GM15510 (cell line): ENCODE measurements around the gene FGR.

Experiments used
- POLR2A ChIP-seq: IDR thresholded peaks from 3 replicates; pipeline ENCODE4 v1.6.1; 2011; ENCODE audit warnings: borderline replicate concordance; ENCODE audit not compliant: insufficient read length; ENCODE audit errors: extremely low read depth

FGR gene

DNA sequence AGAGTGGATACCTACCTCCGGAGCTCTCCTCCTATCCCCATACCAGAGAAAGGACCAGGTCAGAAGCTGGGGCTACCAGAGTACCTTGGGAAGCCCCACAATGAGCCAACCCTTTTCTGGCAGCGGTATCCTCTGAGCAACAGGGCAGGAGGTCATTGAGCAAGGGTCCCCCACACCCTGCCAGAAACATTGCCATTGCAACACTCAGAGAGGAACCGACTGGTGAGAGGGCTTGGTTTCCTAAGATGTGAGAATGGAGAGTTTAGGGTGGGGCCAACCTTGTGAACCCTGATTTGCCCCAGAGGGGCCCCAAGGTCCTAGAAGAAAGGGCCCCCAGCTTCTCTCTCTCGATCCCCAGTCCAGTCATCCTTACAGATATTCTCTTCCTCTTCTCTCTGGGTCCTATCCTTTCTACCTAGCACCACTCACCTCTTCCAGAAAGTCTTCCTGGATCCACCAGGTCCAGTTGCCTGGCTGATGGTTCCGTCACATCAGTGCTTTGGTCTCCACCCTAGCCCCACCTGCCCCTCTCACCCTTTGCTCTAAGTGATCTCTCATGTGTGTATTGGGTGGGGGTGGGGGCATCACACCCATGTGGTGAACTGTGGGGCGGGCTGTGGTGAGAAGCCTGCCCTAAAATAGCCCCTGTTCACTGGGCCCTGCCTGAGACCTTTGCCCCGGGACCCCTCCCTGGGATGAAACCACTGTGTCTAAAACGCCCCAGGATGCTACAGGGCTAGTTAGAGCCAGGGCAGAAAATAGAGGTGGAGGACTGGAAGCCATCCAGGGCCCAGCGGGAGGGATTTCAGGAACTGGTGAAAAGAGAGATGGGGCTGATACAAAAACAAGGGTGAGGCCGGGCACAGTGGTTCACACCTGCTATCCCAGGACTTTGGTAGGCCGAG, 8.7 kb downstream of the FGR start:
- peak; percentile 67 for TF ChIP-seq POLR2A

DNA sequence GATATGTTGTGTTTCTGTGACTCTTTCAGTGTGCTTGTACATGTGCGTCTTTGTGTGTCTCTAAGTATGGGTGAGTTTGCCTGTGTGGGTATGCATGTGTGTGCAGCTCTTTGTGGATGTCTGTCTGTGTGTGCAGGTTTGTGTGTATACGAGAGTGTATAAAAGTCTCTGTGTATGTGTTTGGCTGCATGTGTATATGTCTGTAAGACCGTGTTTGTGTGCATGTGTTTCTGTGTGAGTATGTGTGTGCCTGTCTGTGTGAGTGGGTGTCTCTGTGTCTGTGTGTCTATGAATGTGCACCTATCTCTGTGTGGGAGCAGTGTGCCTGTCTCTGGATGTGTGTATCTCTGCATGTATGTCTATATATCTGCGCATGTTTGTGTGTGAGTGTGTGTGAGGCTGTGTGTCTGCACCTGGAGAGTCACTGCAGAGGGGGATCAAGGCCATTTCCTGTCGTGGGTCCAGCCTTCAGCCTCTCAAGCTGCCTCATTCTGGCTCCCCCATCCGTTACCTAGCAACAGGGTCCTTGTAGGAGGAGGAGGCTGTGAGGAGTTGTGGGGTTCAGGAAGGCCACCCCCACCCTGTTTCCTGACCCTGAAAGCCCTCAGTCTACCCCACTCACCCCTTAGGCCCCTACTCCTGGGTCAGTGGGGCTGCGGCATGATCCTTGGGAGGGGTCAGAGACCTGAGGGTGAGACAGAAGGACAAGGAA, 10.4 kb downstream of the FGR start:
- no peak for TF ChIP-seq POLR2A

GRCh38 chr1:27623327-27624212, 11.4 kb downstream of the FGR start:
- no peak for TF ChIP-seq POLR2A

DNA sequence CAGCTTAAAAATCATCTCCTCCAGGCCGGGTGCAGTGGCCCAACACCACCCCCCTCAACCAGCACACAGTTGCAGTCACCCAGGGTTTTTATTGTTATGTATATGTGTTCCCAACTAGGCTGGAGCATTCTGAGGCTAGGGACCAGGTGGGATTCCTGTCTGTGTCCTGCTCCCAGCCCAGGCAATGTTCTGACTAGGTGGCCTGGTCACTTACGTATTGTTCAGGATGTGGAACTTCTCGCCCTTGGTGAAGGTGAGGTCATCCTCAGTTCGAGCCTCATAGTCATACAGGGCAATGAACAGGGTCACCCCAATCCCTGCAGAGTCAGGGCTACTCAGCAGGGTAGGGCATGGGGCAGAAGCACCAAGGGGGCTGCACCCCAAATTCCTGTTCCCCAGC, 12.2 kb downstream of the FGR start:
- TF ChIP-seq POLR2A, result no peak

DNA sequence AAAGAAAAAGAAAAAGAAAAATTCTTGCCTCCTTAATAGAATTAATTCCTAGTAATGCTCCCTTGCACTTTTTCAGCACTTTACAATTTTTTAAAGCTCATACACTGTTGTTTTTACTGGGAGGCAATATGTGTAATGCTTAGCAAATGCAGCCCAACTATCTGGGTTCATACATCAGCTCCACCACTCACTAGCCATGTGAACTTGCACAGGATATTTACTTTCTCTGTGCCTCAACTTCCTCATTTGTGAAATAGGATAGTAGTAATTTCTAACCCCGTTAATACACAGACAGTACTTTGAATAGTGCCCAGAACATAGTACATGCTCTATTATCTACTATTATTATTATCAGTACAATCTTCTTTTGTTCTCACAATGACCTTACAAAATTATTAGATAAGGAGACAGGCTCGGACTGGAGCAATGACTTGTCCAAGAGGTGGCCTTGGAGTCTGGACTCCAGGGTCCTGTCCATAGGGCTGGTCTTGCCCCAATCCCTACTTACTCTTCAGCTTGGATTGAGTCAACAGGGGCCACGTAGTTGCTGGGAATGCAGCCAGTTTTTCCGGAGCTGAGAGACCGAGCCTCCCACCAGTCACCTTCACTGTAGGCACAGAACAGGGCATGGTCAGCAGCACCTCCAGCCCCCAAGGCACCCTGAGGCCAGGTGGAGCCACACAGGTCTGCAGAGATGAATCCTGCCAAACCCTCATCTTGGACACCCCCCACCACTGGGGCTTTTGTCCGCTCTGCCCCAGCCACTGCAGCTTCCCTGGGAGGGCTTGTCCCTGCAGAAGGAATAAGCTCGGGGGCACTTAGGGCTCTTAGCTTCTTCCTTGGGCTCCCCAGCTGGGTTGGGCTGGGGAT, 13.7 kb downstream of the FGR start:
- TF ChIP-seq POLR2A, result no peak

DNA sequence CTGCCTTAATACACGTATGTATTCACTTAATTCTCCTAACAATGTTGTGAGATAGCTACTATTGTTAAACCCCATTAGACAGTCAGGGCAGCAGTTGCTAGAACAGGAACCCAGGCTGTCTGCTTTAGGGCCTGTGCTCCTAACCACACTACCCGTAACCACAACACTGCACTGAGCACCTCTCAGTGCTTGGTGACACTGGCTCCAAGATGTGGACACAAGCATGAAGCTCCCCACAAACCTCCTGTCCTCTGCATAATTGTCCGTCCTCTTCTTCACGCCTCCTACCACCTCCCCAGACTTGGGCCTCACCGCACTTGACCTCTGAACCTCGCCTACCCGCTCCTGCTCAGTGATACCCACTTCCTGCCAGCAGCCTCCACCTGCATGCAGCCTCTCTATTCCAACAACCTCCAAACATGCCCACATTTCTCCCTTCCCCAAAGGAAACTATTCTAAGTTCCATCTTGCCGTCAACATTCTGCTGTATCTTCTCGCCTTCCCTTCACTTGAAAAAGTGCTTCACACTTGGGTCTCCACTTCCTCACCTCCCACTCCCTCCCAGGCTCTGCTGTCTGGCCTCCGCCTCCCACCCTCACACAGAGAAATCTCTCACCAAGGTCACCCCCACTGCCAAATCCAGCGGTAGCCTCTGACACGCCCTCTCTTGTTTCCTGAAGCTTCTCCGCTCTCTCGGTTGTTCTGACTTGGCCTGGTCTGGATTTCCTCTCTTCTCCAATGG, 16.5 kb downstream of the FGR start:
- TF ChIP-seq POLR2A, result no peak

GRCh38 chr1:27617420-27617819, 17.6 kb downstream of the FGR start:
- TF ChIP-seq POLR2A, result no peak

- TF ChIP-seq POLR2A, result no peak
Observed at GRCh38 chr1:27616441-27616840, 18.5 kb downstream of the FGR start.

- TF ChIP-seq POLR2A, result no peak
Observed at GRCh38 chr1:27615346-27616192, 19.4 kb downstream of the FGR start.

GRCh38 chr1:27614625-27615344, 20.2 kb downstream of the FGR start:
- TF ChIP-seq POLR2A, result no peak

DNA sequence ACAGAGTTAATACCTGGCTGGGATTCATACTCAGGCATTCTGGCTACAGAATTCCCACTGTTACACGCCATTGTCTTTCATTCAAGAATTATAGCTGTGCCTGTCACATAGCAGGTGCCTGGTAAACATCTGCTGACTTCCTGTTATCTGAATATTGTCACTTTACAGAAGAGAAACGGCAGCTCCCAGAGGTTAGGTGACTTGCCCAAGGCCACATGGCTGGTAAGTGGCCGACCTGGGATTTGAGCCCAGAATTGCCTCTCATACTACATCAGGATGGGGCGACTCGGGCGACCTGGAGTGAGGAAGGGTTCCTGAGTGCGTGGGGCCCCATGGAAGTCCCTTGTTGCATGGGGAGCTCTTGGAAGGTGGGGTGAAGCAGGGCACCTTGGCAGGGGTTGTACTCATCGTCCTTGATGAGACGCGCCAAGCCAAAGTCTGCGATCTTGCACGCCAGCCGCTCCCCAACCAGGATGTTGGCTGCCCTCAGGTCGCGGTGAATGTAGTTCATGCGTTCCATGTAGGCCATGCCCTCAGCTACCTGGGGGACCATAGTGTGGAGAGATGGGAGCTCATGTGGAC, 20.9 kb downstream of the FGR start:
- TF ChIP-seq POLR2A, result no peak
